ENCODE results near the gene CPZ.
"Not testable (repeated sequence)": the region's sequence is repeated elsewhere in the genome, so short reads cannot be mapped to it uniquely, and the experiment has no call there.

DNA sequence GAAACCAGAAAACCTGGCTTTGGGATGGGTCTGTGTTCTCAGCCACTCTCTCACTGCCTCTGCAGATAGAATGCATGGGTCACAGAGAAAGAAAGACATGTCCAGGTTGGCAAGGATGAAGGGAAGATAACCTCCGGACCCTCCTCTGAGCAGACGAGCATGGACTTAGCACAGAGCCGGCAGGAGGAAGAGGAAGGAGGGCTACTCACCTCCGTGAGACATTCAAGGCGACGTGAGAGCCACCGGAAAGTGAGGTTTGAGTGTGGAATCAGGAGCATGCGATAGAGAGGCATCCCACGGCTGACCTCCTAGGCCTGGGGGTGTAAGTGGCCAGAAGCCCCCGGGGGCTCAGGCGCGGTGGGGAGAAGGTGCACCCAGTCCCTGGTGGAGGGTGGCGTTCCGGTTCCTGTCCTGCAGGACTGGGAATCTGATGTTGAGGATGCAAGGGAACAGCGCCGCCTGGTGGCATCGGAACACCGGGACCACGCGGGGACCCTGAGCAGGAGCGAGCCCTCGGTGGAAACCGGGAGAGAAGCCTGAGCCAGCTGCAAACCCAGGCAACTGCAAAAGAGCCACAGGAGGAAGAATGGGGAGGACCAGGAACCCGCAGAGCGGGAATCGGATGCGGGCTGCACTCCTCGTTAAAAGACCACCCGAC lies 43.5 kb downstream of the CPZ start:
- TF ChIP-seq, protein P1, sequence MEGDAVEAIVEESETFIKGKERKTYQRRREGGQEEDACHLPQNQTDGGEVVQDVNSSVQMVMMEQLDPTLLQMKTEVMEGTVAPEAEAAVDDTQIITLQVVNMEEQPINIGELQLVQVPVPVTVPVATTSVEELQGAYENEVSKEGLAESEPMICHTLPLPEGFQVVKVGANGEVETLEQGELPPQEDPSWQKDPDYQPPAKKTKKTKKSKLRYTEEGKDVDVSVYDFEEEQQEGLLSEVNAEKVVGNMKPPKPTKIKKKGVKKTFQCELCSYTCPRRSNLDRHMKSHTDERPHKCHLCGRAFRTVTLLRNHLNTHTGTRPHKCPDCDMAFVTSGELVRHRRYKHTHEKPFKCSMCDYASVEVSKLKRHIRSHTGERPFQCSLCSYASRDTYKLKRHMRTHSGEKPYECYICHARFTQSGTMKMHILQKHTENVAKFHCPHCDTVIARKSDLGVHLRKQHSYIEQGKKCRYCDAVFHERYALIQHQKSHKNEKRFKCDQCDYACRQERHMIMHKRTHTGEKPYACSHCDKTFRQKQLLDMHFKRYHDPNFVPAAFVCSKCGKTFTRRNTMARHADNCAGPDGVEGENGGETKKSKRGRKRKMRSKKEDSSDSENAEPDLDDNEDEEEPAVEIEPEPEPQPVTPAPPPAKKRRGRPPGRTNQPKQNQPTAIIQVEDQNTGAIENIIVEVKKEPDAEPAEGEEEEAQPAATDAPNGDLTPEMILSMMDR (optimal IDR thresholded peaks at IDR 0.05 in 1 of 3, IDR thresholded peaks at IDR 0.05 in 1 of 3, conservative IDR thresholded peaks at IDR 0.05 in 1 of 3; ENCODE audit: extremely low read depth in 1 of 3, insufficient read depth in 2 of 3, low read length in 3 of 3), result not testable (repeated sequence)
- TF ChIP-seq EZH2 (IDR thresholded peaks at IDR 0.05; ENCODE audit: low read length), result not testable (repeated sequence)
